Right lobe of liver (tissue), 4 donors: ENCODE data around the gene DEFB113.

Experiments used
- CTCF ChIP-seq, 4 donors: fragments of 200-600 bp in 3 of 4; fragments of 450-650 bp in 1 of 4; IDR thresholded peaks; one replicate each; pipeline versions ENCODE4 v1.5.1 to v1.8.0; 2016 to 2022; ENCODE audit warnings: antibody characterized with exemption in 4 of 4, mild to moderate bottlenecking in 2 of 4
- POLR2A ChIP-seq: fragments of 450-650 bp; IDR thresholded peaks from one replicate; pipeline ENCODE4 v1.6.1; 2017; ENCODE audit warnings: antibody characterized with exemption, mild to moderate bottlenecking
- donor health status: DM: no; HTN: no; CAD: no.
- donor health status: DM: no; HTN: no; CAD: no.
- donor health status: DM: no; HTN: yes; CAD: no.

GRCh38 chr6:49966334-49966733 lies 3.1 kb downstream of the DEFB113 start:
- TF ChIP-seq CTCF (IDR thresholded peaks at IDR 0.05) (no peak), POLR2A (no peak)
